Activated B cell treated with CpG ODN at 0.5 μM for 24 hours (primary cell): ENCODE results near the gene PRXL2A. TPM values are rescaled to one million over a fixed set of nuclear protein-coding genes. Genes with fewer than 3 reads are reported as not detected.

Experiments used
- ATAC-seq: fragments of 200-7000 bp; cut with Tn5 transposase; one replicate; pipeline ENCODE4 v1.10.0; 2021; ENCODE audit warnings: low read depth, mild to moderate bottlenecking, moderate library complexity
- CTCF ChIA-PET: fragments of 350-600 bp; sonication (Branson Sonifier 250); formaldehyde crosslinking; loops from one replicate; lab custom pipeline; 2021; ENCODE audit warnings: antibody characterized with exemption; lab: Charles Lee
- POLR2A ChIA-PET: fragments of 350-600 bp; sonication (Branson Sonifier 250); formaldehyde crosslinking; loops from one replicate; lab custom pipeline; 2021; ENCODE audit warnings: antibody characterized with exemption; lab: Charles Lee
- DNase-seq: peaks from one replicate; pipeline ENCODE4 v3.0.0; 2022
- H3K27ac Mint-ChIP-seq: one replicate; pipeline ENCODE4 v1.8.0; 2020; ENCODE audit warnings: mixed read lengths
- H3K27me3 Mint-ChIP-seq: one replicate; pipeline ENCODE4 v1.8.0; 2021; ENCODE audit warnings: mixed read lengths
- H3K36me3 Mint-ChIP-seq: one replicate; pipeline ENCODE4 v1.8.0; 2021; ENCODE audit warnings: low read depth, mixed read lengths
- H3K4me1 Mint-ChIP-seq: one replicate; pipeline ENCODE4 v1.8.0; 2021; ENCODE audit warnings: mixed read lengths
- H3K4me3 Mint-ChIP-seq: one replicate; pipeline ENCODE4 v1.8.0; 2020; ENCODE audit warnings: mild to moderate bottlenecking, mixed read lengths
- H3K9me3 Mint-ChIP-seq: one replicate; pipeline ENCODE4 v1.8.0; 2020; ENCODE audit warnings: mixed read lengths
- intact Hi-C: fragments of 100-400 bp; cut with micrococcal nuclease; formaldehyde crosslinking; loops from one replicate; pipeline ENCODE4 v1.15.1; 2024
- total RNA-seq: library from RNA; stranded (reverse); gene quantifications from 2 replicates; pipeline ENCODE4 v1.2.3, GENCODE V29; 2022
- TF ChIP-seq, protein P1 (sequence below): fragments of 200-600 bp; IDR thresholded peaks from one replicate; pipeline ENCODE4 v1.8.0; 2022; ENCODE audit warnings: antibody characterized with exemption, mild to moderate bottlenecking

Gene PRXL2A
- total RNA-seq, 1 donor from 2014 or later, result 8.5 TPM

DNA sequence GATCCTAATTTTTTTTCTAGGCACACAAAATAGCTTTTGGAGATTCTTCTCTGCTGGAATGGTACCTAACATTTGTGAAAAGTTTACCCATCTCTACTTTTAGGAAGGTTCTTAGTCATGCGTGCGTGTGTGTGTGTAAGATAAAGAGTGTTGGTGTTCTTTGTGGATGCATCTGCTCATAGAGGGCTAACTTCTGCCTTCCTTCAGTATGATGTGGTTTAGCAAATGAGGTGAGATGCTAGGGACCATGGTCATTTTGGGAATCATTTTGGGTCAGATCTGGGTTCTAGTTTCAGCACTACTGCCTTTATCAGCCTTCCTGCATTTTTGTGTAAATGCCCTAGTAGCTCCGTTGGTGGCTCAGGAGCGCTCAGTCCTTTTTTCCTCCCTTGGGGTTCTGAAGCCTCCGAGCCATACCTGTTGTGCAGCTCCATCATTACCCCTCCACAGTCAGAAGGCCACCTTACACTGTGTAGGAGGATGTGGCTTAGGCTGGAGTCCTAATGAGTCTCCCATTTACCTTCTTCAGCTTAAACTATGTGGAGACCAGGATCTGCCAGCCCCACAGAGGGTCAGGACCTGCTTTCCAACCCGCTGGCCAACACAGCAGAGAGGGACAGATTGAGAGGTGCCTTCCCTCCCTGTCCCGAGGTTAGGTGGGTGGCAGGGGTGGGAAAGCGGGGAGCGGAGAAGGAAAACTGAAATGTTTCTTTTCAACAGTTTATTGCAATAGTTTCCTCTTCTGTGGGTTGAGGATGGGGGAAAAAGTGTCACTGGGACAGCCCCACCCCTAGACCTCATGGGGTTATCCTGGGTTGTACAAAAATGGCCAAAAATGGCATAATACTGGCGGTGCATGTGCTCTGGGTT is 77.0 kb downstream of the PRXL2A start:
- ATAC-seq (no peak), DNase-seq (no peak)
- TF ChIP-seq, protein P1, sequence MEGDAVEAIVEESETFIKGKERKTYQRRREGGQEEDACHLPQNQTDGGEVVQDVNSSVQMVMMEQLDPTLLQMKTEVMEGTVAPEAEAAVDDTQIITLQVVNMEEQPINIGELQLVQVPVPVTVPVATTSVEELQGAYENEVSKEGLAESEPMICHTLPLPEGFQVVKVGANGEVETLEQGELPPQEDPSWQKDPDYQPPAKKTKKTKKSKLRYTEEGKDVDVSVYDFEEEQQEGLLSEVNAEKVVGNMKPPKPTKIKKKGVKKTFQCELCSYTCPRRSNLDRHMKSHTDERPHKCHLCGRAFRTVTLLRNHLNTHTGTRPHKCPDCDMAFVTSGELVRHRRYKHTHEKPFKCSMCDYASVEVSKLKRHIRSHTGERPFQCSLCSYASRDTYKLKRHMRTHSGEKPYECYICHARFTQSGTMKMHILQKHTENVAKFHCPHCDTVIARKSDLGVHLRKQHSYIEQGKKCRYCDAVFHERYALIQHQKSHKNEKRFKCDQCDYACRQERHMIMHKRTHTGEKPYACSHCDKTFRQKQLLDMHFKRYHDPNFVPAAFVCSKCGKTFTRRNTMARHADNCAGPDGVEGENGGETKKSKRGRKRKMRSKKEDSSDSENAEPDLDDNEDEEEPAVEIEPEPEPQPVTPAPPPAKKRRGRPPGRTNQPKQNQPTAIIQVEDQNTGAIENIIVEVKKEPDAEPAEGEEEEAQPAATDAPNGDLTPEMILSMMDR, result no peak
- no peaks in the 10 kb centered on the region for H3K9me3 Mint-ChIP-seq
- no peaks in the 10 kb centered on the region for H3K27me3 Mint-ChIP-seq
- intact Hi-C loops, result loop anchor here (2.0 kb wide), 1 partner anchor 13 kb away; no protein-coding TSS in a partner anchor
- ChIA-PET POLR2A (no interaction called here), CTCF (no interaction called here)
- H3K4me3 Mint-ChIP-seq, result no peak overlapping the region
- peaks cover 54% of the 10 kb centered on the region for H3K4me1 Mint-ChIP-seq
- H3K27ac Mint-ChIP-seq, result no peak overlapping the region
- H3K36me3 Mint-ChIP-seq, result peaks cover 29% of the 10 kb centered on the region

DNA sequence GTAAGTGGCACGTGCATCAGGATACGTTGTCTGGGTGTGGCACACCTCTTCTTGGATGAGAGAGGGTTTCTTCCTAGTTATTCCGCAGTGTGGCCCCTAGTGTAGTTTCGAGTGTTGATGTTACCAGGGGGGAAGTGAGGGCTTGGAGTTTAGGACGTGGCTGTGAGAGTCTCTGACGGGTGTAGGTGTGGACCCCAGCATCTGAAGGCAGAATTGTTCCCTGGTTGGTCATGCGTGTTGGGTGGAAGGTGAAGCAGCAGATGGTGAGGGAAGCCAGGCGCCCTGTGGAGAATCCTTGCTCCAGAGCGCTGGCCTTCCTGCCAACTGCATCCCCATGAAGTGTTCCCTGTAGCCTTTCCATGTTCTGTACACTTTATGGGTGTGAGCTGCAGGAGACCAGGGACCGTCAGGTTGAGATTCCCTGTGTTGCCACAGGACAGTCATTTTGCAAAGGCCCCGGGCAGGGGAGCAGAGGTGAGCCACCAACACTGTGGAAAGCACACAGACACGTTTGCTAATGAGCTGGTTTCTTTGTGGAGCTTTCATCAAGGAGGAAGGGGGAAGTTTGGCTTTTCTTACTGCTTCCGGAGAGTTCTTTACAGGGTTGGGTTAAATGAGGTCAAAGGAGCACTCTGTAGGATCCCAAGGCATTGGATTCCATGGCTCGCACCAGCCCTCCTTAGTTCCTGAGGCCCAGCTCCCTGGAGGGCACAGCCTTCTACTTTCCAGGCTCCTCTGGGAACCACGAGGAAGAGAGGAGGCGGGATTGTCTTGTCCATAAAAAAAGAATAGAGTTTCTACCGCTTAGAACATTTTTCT is 77.8 kb downstream of the PRXL2A start:
- Mint-ChIP-seq H3K4me1 (peaks cover 56% of the 10 kb centered on the region), H3K9me3 (no peaks in the 10 kb centered on the region), H3K27me3 (no peaks in the 10 kb centered on the region), H3K36me3 (peaks cover 36% of the 10 kb centered on the region), H3K27ac (no peak overlapping the region), H3K4me3 (no peak overlapping the region)
- POLR2A ChIA-PET, result no interaction called here
- intact Hi-C loops, result loop anchor here (2.0 kb wide), 2 partner anchors 13 kb away; no protein-coding TSS in a partner anchor
- CTCF ChIA-PET, result interaction anchor here (1.2 to 1.7 kb wide), 2 partner anchors 12 to 20 kb away, joined by 3 to 6 read pairs; no protein-coding TSS in a partner anchor
- ATAC-seq, result no peak
- DNase-seq, result no peak
- TF ChIP-seq, protein P1, result no peak

Other genes with a start within 250 kb of the PRXL2A start
- gene ANXA11, start 203.0 kb upstream of the PRXL2A start, total RNA-seq, result 178 and 190 TPM in 2 replicates
- not detected in 2 replicates for gene MAT1A, start 118.9 kb upstream of the PRXL2A start, total RNA-seq
- not detected in 2 replicates for gene DYDC1, start 51.8 kb upstream of the PRXL2A start, total RNA-seq
- not detected in 2 replicates for gene DYDC2, start 51.8 kb upstream of the PRXL2A start, total RNA-seq
- gene TSPAN14, start 45.8 kb downstream of the PRXL2A start, total RNA-seq, result 18.9 and 20.7 TPM in 2 replicates
- gene SH2D4B, start 129.4 kb downstream of the PRXL2A start, total RNA-seq, result 0.07 TPM in 1 of 2 replicates, not detected in the other